SKM-1 (cell line): ENCODE measurements around the gene SLC39A2.
"Not testable (repeated sequence)": the region's sequence is repeated elsewhere in the genome, so short reads cannot be mapped to it uniquely, and the experiment has no call there.

ENCODE experiments used
- DNase-seq: peaks from one replicate; lab custom pipeline; 2025; ENCODE audit not compliant: unreplicated experiment; lab: John Stamatoyannopoulos, UW

SLC39A2 gene, protein sequence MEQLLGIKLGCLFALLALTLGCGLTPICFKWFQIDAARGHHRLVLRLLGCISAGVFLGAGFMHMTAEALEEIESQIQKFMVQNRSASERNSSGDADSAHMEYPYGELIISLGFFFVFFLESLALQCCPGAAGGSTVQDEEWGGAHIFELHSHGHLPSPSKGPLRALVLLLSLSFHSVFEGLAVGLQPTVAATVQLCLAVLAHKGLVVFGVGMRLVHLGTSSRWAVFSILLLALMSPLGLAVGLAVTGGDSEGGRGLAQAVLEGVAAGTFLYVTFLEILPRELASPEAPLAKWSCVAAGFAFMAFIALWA

DNA sequence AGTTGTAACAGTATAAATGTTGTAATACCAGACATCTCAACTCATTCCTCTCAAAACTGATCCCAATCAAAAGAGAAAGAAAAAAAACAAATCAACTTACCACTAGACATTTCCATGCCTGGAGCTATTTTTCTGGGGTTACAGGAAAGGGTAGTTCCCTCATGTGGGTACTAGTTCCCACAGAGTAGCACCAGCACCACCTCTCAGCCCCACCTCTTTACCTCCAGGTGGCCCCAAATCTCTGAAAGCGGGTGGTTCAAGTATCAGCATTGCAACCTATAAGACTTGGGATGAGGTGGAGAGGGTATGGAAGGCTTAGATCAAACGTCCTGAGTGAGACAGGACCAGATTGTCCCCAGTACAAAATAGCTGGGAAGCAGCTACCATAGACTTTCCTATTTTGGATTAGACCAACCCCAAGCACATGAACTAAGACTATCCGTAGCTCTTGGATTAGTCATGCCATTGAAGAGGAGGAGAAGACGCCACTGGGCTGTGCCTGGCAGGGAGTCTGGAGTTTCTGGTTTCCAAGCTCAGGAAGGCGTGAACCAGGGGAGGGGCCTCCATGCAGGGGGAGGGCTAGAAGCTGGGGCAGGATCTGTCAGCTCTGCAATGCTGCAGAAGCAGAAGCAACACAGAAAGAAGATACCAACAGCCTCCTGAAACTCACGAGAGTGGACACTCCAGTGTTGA, at the start of gene SLC39A2:
TSS of gene SLC39A2 (plus strand) at position 620 of the 693 bp plus-strand sequence. CDS start 154 bp downstream, outside the sequence.
- no peak for DNase-seq

DNA sequence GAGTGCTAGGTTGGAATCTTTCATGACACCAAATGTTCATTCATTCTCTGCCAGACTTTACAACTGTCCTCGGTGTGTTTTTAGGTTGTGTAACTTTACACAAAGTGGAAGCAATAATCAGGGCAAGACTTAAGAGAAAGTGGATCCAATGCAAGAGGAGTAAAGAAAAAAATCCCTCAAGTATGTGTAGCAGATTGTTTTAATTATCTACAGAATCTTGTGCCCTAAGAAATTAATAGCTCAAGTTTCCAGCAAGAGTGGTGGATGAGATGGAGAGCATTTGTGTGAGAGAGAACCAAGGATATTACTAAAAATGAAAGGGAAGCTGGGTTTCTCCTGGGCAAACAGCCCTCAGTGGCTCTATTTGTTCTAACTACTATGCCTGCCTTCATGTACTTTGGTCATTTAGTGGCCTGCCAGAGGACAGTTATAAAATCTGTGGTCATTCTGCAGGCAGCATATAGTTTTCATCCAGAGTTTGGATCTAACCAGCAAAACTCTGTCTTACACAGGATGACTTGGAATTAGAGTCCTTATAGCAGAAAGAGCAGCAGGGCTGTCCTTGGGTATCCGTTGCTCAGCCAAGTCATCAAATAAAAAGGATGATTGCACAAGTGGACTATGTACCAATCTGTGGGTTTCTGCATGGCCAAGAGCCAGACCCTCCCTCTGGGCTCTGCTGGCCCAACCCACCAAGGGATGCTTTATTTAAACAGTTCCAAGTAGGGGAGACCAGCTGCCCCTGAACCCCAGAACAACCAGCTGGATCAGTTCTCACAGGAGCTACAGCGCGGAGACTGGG, 44.2 kb upstream of the SLC39A2 start, which contains the start of gene RNASE2:
TSS of gene RNASE2 (plus strand) at position 752 of the 802 bp plus-strand sequence. CDS start 285 bp downstream, outside the sequence.
- peak; percentile 51 for DNase-seq

- DNase-seq: peak; percentile 51
Observed at GRCh38 chr14:20955538-20955873, 43.6 kb upstream of the SLC39A2 start.

DNA sequence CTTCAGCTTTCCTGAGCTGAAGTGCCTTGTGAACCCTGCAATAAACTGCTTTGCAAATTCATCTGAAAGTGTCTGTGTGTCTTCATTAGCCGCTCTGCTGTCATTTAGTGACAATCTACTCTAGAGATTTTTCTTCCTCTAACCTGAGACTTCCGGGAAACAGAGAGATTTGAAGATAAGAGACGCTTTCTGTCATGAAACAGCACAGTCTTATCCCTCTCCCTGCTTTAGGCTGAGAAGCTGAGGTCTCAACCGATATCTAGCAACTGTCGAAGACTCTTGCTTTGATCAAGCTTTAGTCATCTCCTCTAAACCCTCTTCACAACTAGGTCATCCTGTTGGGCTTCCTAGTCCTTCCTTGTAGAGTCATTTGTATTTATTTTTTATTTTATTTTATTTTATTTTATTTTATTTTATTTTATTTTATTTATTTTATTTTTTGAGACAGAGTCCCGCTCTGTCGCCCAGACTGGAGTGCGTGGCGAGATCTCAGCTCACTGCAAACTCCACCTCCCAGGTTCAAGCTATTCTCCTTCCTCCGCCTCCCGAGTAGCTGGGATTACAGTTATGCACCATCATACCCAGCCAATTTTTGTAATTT, 42.6 kb upstream of the SLC39A2 start:
- no peak for DNase-seq

DNA sequence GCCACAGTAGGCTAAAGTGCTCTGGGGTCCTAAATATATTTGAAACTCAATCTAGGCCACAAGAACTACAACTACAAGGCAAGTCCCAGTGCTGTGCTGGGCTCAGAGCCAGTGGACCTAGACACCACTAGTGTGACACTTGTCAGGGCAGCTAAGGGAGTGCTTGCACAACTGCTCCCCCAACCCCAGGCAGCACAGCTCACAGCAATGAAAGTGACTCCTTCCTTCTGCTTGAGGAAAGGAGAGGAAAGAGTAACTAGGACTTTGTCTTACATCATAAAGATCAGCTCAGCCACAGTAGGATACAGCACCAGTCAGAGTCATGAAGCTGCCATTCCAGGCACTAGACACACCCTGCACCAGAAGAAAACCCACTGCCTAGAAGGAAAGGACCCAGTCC, 40.1 kb upstream of the SLC39A2 start:
- not testable (repeated sequence) for DNase-seq

DNA sequence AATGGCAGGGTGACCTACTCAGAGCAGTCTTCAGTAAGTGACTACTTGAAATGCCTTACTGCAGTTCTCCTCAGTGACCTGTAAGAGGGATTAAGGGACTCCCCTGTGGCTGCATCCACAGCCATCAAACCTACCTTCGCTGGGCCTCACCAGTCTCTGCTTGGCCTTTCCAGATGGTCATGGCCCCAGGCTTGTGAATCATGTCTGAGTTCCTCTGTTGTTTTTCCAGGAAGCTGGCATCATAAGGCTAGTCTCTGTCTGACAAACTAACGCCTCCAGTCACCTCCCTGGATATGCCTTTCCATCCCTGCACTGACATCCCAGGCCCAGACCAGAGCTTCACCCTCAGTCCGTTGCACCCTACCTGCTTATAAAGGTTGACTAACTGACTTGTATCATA, 29.8 kb upstream of the SLC39A2 start:
- no peak for DNase-seq

DNA sequence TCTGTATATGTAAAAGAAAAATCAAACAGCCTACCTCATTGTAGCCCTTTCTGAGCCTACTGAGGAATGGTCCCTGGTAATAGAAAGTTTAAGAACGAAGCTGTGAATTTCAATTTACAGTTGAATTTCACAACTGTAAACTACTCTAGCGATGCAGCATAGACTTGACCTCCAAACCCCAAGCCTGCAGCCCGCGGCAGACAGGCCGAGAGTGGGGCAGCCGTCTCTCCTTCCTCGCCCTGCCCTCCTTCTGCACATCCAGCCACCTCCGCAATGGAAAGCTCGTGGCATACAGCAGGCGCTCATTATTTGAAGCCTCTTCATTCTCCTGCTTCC, 28.5 kb upstream of the SLC39A2 start:
- no peak for DNase-seq

GRCh38 chr14:20970983-20971704, 27.9 kb upstream of the SLC39A2 start:
- DNase-seq: peak; percentile 18

DNA sequence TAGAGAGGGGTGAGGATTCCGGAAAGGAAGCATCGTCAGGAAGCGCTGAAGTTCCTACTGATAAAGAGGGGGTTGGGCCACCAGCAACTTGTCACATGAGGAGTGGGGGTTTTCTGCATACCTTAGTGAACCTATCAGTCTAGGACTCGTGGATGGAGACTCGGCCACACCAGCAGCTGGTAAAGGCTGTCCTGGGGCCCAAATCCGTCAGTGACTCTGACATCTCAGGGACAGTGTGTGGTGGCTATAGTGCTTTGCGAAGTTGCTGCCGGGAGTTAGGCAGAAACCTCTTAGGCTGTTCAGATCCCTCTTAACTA, 27.4 kb upstream of the SLC39A2 start:
- no peak for DNase-seq

DNA sequence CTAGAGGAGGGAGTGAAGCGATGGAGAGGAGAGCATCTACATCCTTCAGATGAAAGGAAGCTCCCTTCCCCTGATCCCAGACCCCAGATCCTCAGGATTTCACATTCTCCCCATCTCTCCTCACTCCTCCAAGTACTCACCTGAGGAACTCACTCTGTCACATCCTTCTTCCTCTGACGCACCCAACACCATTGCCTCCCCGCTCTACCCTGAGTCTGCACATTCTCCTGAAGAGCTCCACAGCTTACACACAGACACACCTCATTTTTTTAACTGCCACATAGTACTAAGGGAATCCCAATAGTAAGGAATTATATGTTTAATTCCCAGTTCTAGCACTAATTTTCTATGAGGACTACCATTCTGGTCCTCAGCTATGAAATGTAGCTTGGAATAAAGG, 25.6 kb upstream of the SLC39A2 start:
- DNase-seq: no peak

- no peak for DNase-seq
Observed at GRCh38 chr14:20976291-20976690, 22.8 kb upstream of the SLC39A2 start.

- no peak for DNase-seq
Observed at GRCh38 chr14:20978687-20979086, 20.4 kb upstream of the SLC39A2 start.

- DNase-seq: no peak
Observed at GRCh38 chr14:20980906-20981305, 18.2 kb upstream of the SLC39A2 start.

- DNase-seq: no peak
Observed at GRCh38 chr14:20982646-20983369, 16.3 kb upstream of the SLC39A2 start.

GRCh38 chr14:20985650-20986049, 13.4 kb upstream of the SLC39A2 start:
- peak; percentile 1 for DNase-seq

GRCh38 chr14:20986811-20987210, 12.3 kb upstream of the SLC39A2 start:
- DNase-seq: no peak

DNA sequence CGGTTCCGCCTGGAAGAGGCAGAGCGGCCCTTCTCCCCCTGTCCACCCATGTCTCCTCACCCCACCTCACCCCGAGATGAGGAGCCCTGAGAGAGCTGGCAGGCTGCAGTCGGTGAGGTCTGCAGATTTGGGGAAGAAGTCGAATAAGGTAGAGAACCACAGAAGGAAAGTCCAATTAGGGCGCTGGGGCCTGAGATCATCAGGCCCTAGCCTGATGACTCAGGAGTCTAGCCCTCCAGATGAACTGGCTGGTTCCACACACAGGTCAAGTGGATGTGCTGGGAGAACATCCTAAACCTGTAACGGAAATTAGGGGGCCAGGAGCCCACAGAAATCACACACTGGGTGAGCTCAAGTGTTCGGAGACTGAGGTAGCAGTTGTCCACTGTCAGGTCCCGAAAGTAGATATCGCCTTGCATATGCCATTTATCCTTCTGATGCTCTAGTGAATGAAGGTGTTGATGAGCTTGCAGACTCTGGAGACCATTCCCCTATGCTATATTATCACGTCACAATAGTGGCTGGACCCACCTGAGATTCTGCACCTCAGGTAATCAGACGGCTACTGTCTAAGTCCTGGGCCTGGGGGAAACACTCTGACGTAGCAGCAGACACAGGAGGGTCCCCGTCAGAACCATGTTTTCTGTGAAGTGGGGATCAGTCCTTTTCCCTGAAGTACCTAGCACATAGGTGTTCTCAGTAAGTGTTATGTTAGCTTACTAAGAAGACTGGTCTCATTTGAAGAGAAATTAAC, 10.2 kb upstream of the SLC39A2 start:
- DNase-seq: peak; percentile 6

DNA sequence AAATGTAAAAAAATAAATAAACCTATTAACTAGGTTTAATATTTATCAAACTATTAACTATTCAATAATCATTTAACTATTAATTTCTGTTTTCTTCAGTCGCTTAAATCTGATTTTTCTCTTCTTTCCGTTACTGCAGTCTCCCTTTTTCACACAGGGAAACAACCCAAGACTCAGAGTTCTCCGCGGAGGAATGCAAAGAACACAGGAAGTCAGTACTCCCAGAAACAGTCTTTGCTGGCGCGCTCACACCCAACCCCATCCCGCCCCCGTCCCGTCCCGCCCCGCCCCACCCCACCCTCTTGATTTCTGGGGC, 9.7 kb upstream of the SLC39A2 start:
- DNase-seq: no peak

- peak; percentile 64 for DNase-seq
Observed at GRCh38 chr14:20989787-20990600, 9.1 kb upstream of the SLC39A2 start, which contains the start of gene METTL17. TSS of gene METTL17 (plus strand) at chr14:20989980. CDS start at chr14:20990003, 23 bp downstream.
